Activated CD8-positive, alpha-beta memory T cell treated with anti-CD3 and anti-CD28 coated beads, Interleukin-2, amount 50 U/mL, for 48 hours (primary cell): ENCODE results near the gene CCNYL1.
"Not testable (repeated sequence)": the region's sequence is repeated elsewhere in the genome, so short reads cannot be mapped to it uniquely, and the experiment has no call there.

ENCODE experiments used
- DNase-seq: peaks from one replicate; pipeline ENCODE4 v3.0.0-alpha.2; 2020

CCNYL1 gene

DNA sequence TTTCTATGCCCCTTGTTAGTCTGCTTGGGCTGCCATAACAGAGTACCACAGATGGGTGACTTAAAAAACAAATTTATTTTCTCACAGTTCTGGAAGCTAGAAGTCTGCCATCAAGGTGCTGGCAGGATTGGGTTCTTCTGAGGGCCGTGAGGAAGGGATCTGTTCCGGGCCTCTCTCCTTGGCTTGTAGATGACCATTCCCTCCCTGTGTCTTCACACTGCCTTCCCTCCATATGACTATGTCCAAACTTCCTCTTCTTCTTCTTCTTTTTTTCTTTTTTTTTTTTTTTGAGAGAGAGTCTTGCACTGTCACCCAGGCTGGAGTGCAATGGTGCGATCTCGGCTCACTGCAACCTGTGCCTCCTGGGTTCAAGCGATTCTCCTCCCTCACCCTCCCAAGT, 13.1 kb upstream of the CCNYL1 start:
- DNase-seq, result no peak

DNA sequence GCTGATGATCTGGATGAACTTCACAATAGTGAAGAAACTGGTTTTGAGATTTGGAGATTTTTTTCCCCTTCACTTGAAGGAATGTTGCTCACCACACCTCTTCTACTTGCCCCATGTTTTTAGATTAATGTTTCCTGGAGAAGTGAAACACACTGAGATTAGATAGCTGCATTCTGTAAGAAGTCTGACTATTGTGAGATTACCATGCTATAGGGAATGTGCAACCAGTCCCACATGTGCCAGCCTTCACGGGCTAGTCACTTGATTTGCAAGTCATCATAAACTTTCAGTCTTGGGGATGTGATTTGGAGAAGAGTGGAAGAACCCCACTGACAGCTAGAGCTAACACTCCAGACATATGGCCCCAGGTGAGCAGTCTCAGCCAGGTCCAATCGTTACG, 7.4 kb upstream of the CCNYL1 start:
- no peak for DNase-seq

DNA sequence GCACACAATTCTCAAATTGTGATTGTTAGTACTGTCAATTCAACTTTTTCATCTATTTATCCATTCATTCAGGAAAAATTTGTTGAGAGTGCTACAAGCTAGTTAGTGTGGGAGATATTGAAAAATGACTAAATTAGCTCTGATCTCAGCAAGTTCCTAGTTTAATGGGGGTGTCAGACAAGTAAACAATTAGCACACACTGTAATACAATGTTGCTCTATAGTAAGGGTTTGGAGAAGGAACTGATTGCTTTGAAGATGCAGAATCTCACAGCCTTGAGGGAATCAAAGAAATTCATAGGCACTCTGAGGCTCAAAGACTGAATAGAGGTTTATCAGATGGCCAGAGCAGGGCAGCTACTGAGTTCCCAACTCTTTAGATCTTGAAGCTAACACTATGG, 6.8 kb upstream of the CCNYL1 start:
- no peak for DNase-seq

DNA sequence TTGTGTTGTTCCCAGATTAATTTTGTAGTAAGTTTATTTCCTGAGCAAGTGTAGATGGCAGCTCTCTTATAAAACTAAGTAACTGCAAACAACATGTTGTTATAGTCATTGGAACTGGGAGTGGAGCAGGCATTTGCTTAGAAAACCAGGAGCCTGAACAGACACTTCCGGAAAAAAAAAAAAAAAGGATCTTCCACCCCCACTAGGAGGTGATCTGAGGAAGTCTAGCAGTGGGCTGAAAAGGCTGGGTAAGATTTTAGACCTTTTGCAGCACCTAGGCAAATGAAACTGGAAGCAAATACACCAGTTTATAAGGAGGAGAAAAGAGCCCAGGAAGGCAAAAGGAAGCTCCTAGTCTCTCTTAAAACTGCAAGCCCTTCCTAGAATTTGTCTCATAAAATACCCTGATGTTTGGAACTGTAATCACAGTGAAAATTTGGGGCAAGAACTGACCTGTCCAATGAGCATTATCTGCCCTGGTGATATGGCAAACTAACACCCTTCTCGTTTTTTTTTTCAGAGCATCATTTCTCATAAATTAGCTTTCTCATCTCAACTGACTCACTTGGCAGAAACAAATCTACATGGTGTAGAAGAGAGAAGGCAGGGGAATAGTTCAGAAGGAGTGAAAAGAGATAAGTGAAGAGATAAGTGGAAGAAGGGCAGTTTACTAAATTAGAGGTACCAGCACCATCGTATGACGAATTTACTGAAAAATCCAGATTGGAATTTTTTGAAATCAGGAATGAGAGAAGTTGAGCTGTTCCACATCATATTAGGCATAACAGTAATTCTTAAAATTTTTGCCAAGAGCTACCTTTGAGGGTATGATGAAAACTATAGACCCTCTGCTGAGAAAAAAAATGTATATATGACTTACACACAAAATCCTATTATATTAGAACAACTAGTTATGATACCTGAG, 4.2 kb upstream of the CCNYL1 start:
- DNase-seq, result no peak

DNA sequence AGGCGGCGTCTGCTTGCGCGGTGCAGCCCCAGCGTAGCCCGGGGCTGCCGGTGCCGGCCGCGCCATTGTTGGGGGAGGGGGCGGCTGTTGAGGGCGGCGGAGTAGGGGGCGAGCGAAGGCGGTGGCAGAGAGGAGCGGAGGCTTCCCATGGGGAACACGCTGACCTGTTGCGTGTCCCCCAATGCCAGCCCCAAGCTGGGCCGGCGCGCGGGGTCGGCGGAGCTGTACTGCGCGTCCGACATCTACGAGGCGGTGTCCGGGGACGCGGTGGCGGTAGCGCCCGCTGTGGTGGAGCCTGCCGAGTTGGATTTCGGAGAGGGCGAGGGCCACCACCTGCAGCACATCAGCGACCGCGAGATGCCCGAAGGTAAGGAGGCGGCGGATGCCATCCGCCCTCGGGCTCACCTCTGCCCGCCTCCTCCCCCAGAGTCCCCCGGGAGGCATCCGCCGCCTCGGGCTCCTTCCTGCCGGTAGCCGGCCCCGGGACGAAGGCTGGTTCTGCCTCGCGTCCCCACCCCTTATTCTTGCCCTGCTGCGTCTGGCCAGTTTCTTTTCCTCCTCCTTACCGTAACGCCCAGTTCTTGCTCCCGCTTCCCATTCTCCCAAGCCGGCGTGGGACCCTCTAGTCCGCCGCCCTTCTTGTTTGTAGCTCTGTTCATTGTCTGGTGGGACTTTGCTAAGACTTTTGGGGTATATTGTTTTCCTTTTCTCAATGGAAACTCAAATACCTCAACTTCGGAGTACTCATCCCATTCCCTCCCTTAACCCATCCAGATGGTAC, 500 bp downstream of the CCNYL1 start:
- DNase-seq, result peak; percentile 77

DNA sequence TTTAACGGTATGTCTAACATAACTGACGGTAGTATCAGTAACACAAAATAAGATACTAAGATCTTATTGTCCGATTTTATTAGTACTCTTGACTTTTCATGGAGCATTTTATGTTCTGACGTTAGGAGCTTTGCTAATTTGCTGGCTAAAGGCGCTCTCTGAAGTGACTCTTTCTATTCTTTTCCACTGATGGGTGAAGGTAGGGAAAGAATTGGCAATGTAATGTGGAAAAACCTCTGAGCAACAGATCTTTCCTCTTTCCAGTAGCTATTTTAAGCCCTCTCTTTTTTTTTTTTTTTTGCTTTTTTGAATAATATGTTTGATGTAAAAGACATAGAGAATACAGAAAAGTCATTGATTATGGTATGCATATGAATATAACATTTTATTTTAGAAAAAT, 4.6 kb downstream of the CCNYL1 start:
- no peak for DNase-seq

DNA sequence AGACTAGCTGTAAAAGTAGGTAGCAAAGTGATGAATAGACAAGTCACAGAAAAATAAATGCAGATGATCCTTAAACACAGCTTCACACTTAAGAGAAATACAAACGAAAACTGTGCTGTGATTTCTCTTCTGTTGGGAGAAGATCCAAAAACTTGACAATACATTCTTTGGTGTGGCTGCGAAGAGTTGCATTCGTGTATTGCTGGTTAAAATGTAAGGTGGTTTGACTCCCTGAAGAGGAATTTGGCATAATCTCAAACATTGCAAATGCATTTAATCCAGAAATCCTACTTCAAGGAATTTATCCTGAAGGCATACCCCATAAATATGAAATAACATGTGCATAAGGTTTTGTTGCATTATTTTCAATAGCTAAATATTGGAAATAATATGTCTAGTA, 7.1 kb downstream of the CCNYL1 start:
- DNase-seq, result no peak

DNA sequence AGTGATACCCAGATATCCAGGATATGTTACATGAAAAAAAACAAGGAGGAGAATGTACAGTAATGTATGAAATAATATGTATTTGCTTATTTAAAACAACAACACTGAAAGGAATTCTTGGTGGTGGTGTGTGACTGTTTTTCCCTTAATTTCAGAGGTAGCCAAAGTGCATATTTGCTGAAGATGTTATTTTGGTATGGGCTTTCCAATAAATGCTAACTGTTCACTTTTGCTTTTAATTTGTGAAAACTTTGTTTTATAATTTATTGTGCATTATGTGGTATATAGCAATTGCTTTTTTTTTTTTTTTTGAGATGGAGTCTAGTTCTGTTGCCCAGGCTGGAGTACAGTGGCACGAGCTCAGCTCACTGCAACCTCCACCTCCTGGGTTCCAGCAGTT, 7.6 kb downstream of the CCNYL1 start:
- DNase-seq, result no peak

DNA sequence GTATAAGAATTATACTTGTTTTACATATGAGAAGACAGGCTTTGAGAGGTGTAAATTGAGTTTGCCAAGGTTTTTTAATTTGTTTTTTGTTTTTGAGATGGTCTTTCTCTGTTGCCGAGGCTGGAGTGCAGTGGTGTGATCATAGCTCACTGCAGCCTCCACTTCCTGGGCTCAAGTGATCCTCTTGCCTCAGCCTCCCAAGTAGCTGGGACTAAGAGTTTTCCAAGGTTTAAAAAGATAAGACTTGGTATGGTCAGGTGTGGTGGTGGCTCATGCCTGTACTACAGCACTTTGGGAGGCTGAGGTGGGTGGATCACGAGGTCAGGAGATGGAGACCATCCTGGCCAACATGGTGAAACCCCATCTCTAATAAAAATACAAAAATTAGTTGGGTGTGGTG, 8.2 kb downstream of the CCNYL1 start:
- DNase-seq, result not testable (repeated sequence)

DNA sequence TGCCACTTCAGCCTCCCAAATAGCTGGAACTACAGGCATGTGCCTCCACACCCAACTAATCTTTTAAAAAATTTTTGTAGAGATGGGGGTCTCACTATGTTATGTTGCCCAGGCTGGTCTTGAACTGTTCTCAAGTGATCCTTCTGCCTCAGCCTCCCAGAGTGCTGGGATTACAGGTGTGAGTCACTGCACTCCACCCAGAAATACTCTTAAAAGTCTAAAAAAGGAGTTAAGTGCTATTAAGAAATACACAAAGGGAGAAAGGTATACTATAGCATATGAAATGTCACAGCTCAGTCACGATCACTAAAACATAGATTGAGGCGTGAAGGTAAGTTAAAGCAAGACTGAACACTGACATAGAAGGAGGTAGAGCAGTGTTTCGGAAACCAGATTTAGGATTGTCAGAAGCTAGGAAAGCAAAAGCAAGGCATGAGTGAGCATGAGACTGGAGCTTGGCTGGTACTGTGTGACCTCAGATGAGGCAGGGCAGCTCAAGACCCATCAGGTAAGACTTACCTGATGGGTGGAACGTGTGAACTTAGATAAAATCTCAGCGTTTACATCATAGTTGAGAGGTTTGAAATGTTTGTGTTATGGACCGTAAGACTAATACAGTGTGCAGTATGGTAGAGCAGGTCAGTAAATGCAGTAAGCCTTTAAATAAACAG, 9.2 kb downstream of the CCNYL1 start:
- DNase-seq, result no peak

DNA sequence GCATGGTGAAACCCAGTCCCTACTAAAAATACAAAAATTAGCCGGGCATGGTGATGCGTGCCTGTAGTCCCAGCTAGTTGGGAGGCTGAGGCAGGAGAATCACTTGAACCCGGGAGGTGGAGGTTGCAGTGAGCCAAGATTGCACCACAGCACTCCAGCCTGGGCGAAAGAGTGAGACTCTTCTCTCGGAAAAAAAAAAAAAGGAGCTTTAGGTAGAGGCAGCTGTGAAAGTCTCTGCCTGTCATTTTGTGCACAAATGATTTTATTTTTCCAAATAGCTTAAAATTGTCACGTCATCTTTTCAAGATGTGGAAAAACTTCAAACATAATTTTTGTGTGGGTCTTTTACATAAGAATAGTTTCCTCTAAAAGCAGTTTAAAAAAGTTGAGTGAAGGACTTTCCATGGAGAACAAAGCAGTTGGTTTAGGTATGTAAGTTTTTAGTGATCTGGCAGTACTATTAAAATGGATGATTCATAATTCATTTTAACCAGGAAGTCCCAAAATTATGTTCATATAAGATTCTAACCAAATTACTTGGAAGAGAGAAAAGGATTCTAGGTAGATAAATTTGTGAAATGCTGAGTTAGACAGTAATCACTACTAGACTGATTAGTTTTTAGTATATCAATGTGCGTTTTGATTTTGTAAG, 11.5 kb downstream of the CCNYL1 start:
- DNase-seq, result no peak

DNA sequence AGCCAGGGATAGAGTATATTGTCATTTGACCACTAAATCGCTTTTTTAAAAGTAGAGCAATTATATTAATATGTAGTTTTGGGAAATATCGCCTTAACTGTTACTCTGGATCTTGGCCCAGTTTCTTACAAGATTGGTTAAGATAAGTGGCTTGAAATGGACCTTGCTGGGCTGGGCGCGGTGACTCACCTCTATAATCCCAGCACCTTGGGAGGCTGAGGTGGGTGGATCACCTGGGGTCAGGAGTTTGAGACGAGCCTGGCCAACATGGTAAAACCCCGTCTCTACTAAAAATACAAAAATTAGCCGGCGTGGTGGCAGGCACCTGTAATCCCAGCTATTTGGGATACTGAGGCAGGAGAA, 12.0 kb downstream of the CCNYL1 start:
- not testable (repeated sequence) for DNase-seq

DNA sequence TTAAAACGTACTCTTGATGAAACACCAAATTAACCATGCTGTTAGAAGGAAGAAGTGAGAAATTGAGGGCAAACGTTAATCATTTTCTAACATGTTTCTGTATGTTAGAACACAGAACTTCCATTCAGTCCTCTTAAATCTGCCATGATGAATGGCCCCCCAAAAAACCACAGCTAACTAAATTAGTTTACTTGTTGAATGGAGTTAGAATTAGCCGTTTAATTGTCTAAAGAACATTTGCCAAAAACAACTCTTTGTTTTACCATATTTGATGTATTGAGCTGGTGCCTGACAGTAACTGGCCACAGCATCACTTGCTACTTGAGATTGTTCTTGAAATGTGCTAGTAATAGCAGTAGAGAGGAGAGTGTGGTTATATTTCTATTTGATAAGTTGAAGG, 12.7 kb downstream of the CCNYL1 start:
- no peak for DNase-seq

DNA sequence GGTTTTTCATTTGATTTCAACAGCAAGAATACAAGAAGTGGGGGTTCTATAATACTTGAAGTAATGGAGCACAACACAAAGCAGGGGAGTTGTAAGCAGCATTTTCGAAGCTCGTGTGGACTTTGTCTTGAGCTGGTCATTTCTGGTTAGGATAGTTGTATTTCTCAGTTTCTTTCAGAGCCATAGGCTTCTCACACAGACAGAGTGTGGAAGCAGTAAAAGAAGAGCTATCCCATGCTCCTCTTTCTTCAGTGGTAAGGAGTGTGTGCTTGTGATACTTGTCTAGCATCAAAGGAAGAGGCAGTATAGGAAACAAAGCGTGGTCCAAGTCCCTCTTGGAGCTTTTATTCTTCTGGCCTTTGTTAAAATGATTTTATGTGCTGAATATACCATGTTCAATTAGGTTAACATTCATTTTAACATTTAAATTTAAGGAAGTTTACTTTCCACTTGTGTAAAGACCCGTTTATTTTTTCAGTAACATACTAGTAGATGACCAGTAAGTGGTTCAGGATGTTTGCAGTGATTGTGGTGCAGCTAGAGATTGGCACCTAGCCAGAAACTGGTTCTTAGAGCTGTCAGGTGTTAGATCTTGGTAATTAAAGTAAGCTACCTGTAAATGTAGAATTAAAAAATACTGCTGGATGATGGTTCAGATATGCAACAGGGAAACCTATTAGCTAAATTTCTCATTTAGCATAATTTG, 14.6 kb downstream of the CCNYL1 start:
- no peak for DNase-seq

DNA sequence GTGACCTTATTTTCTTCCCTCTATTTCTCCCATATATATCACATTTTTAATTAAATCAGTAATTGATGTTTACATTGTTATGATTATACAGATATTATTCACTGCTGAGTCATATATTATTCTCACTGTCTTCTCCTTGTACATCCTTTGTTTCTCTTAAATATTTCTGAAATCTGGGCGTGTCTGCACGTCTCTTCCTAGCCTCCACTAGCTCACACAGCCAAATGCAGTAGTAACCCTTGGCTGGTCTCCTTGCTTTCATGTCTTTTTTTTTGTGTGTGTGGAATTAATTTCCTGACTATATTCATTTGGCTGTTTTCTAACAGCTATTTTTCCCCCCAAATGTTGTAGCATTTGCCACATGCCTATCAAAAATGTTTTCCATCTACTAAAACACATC, 15.8 kb downstream of the CCNYL1 start:
- DNase-seq, result no peak

DNA sequence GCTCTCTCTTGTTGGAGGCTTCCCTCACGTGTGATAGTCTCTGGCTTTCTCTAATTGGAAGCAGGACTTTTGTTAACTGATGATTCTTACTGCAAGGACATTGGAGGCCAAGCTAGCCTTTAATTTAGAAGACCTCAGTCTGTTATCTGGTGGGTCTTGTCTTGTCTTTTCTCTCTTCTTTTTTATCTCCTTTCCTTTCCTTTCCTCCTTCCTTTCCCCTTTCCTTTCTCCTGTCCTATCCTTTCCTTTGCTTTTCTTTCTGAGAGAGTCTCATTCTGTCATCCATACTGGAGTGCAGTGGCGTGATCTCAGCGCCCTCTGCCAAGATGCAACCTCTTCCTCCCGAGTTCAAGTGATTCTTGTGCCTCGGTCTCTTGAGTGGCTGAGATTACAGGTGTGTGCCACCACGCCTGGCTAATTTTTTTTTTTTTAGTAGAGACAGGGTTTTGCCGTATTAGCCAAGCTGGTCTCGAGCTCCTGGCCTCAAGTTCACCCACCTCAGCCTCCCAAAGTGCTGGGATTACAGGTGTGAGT, 18.1 kb downstream of the CCNYL1 start:
- no peak for DNase-seq

DNA sequence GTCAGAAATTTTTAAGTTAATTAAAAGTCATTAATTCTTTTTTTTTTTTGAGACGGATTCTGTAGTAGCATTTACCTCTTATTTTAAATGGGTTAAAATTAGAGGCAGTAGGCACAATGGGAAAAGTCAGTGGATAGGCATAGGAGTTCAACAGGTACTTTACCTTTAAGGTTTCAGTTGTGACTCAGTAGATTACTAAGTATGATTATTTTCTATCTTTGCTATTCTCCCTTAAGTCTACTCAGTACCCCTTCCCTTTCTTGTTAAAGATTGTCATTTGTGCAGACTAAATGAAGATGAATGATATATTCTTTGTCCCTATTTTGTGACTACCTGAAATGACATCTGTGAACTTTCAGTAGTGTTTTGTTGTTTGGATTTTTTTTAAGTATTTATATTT, 19.7 kb downstream of the CCNYL1 start:
- DNase-seq, result no peak

DNA sequence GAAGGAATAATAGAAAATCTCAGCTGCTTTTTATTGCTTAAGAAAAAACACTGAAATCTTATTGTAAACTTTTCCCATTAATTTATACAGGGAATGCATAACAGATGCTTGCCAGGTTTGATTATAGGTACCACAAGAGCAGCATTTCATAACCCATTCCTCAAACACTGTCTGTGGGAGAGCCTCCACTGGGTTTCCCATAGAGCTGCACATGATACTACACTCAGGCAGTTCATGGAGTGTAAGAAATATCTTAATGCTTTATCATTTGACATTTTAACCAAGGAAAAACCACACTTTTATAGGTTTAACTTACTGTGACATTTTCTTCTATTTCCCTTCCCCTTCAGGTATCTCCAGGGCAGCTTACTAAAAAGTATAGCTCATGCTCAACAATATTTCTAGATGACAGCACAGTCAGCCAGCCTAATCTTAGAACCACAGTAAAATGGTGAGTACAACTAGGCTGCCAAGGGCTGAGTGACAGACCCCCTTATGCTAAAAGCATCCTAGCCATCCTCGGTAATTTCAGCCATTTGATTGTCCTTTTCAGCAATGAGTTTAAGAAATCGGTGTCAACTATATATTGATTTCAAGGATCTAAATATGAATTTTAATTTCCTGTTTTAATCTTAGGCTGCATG, 22.3 kb downstream of the CCNYL1 start:
- DNase-seq, result no peak

DNA sequence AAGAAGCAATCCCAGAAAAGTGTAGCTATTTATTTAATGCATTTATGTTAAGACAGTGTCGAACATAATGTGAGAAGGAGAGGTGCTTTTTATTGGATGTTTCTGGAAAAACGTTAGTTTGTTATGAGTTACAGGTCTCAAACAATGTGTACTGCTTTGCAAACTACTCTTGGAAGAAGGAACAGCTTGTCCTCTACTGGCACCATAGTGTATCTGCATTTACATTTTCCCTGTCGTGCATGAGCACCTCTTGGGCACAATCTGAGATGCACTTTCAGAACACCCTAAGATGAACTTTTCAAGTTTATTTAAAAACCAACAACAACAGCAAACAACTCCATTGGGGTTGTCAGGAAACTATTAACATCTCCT, 22.8 kb downstream of the CCNYL1 start:
- no peak for DNase-seq

DNA sequence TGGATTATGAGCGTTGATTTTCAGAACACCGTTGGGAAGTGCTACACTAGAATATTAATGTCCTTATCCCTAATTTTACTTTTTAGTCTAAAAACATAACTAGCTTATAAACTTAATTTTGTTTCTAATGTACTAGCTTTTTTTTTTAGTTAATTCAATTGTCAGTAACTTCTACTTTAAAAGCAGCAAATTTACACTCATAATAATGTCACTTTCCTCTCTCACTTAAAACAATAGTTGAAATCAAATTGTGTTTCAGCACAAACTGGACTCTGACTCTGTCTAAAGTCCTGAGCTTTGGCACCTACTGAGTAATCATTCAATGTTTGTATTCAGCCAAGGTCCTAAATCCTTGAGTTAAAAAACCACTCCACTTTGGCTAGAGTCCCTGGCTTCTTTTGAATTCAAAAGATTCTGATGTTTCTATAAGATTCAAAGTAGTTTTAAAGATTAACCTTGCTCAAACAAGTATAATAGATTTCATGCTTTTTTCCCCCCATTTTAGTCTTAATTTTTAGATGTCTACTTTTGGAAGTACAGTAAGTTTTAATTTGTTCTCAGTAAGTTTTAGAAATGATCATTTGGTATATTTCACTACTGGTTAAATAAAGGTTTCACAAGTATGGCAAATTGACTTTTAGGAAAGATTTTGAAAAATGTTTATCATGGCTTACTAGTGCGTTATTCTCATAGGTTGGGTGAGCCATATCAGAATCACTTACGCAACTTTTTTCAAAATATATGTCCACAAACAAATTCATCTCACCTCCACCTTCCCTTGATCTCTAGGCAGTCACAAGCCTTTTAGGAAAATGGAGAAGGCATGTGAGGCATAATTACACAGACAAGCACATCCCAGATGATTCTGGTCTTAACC, 23.4 kb downstream of the CCNYL1 start:
- DNase-seq, result no peak

DNA sequence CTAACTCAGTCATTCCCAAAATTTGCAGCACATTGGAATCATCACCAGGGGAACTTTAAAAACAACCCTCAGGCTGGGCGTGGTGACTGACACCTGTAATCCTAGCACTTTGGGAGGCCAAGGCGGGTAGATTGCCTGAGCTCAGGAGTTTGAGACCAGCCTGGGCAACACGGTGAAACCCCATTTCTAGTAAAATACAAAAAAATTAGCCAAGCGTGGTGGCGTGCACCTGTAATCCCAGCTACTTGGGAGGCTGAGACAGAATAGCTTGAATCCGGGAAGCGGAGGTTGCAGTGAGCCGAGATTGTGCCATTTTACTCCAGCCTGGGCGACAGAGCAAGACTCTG, 24.0 kb downstream of the CCNYL1 start:
- not testable (repeated sequence) for DNase-seq
